Chondrocyte (in vitro differentiated cells): Measurements from ENCODE around the gene EPS8L2. TPM values are rescaled to one million over a fixed set of nuclear protein-coding genes. Genes with fewer than 3 reads are reported as not detected.

Experiments
- DNase-seq: peaks from one replicate; pipeline ENCODE4 v3.0.0; 2021; ENCODE audit warnings: mixed read lengths, low spot score
- H3K27ac Mint-ChIP-seq: one replicate; pipeline ENCODE4 v1.8.0; 2021; ENCODE audit warnings: mild to moderate bottlenecking, moderate library complexity, mixed read lengths; ENCODE audit not compliant: unreplicated experiment
- H3K27me3 Mint-ChIP-seq: 2 replicates; pipeline ENCODE4 v1.8.0; 2021; ENCODE audit warnings: low read depth, mixed read lengths
- H3K36me3 Mint-ChIP-seq: 2 replicates; pipeline ENCODE4 v1.8.0; 2021; ENCODE audit warnings: low read depth, mixed read lengths
- H3K4me1 Mint-ChIP-seq: 2 replicates; pipeline ENCODE4 v1.8.0; 2021; ENCODE audit warnings: low read depth, mild to moderate bottlenecking, mixed read lengths
- H3K4me3 Mint-ChIP-seq: one replicate; pipeline ENCODE4 v1.8.0; 2021; ENCODE audit warnings: mild to moderate bottlenecking, moderate library complexity, mixed read lengths; ENCODE audit not compliant: unreplicated experiment
- H3K9me3 Mint-ChIP-seq: 2 replicates; pipeline ENCODE4 v1.8.0; 2021; ENCODE audit warnings: low read depth, mixed read lengths
- CTCF ChIP-seq: fragments of 200-600 bp; sonication (generic); IDR thresholded peaks from 2 replicates; pipeline ENCODE4 v1.5.0; 2021; ENCODE audit warnings: antibody characterized with exemption, mild to moderate bottlenecking, moderate library complexity
- total RNA-seq: library from RNA; stranded (reverse); gene quantifications from 3 replicates; pipeline ENCODE4 v1.2.1, GENCODE V29; 2021

Gene EPS8L2
- total RNA-seq, 1 donor from 2014 or later, result 51.6 TPM

GRCh38 chr11:773830-774229, 67.8 kb downstream of the EPS8L2 start:
- Mint-ChIP-seq H3K27ac (no peak overlapping the region), H3K9me3 (no peaks in the 10 kb centered on the region), H3K4me3 (no peak overlapping the region), H3K4me1 (peaks cover 21% of the 10 kb centered on the region), H3K27me3 (no peaks in the 10 kb centered on the region), H3K36me3 (no peaks in the 10 kb centered on the region)
- no peak for TF ChIP-seq CTCF
- peak; percentile 86 for DNase-seq

DNA sequence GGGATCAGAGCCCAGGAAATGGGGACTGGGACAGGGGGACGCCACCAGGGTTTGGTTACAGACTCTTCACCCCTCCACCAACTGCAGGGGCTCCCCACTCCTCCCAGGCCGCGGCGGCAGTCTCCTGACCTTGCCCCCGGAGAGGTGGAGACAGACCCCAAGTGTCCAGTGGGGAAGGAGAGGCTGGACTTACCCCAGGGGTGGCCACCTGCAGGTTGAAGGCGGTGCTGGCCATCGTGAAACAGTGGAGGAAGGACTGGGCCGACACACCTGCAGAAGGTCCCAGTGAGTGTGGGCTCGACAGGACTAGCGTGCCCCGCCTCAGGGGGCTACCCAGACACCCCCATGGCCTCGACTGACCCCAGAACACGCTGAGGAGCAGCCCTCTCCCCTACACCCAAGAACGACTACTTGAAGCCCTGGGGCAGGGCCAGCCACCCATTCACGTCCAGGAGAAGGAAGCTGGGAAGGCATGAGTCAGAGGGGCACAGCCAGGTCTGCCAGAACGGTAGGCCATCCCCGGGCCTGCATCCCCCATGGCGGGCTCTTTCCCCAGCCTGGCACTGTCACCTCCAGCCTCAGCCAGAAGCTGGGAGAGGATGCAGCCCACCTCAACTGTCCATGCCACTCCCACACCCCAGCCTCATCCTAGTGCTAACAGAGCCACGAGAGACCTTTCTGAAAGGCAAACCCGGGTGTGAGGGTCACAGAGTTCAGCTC, 69.0 kb downstream of the EPS8L2 start:
- Mint-ChIP-seq H3K4me3 (peak overlapping the region; percentile 83), H3K27me3 (no peaks in the 10 kb centered on the region), H3K27ac (peak overlapping the region; percentile 49), H3K9me3 (no peaks in the 10 kb centered on the region), H3K4me1 (peaks cover 28% of the 10 kb centered on the region), H3K36me3 (no peaks in the 10 kb centered on the region)
- peak; percentile 79 for DNase-seq
- no peak for TF ChIP-seq CTCF

GRCh38 chr11:776263-776560, 70.2 kb downstream of the EPS8L2 start:
- H3K27ac Mint-ChIP-seq, result peak overlapping the region; percentile 89
- H3K27me3 Mint-ChIP-seq, result no peaks in the 10 kb centered on the region
- no peaks in the 10 kb centered on the region for H3K36me3 Mint-ChIP-seq
- peak overlapping the region; percentile 83 for H3K4me3 Mint-ChIP-seq
- H3K9me3 Mint-ChIP-seq, result no peaks in the 10 kb centered on the region
- DNase-seq, result peak; percentile 72
- no peak for TF ChIP-seq CTCF
- H3K4me1 Mint-ChIP-seq, result peaks cover 34% of the 10 kb centered on the region

- H3K36me3 Mint-ChIP-seq, result no peaks in the 10 kb centered on the region
- no peaks in the 10 kb centered on the region for H3K9me3 Mint-ChIP-seq
- H3K4me3 Mint-ChIP-seq, result peak overlapping the region; percentile 83
- H3K27me3 Mint-ChIP-seq, result no peaks in the 10 kb centered on the region
- DNase-seq, result peak; percentile 88
- peaks cover 38% of the 10 kb centered on the region for H3K4me1 Mint-ChIP-seq
- peak overlapping the region; percentile 89 for H3K27ac Mint-ChIP-seq
- no peak for TF ChIP-seq CTCF
Observed at GRCh38 chr11:776561-777287, 70.7 kb downstream of the EPS8L2 start.

Other genes starting within 250 kb of the EPS8L2 start
- gene RNH1, start 199.0 kb upstream of the EPS8L2 start, total RNA-seq, result 146 to 166 TPM (median 161 TPM) in 3 replicates
- gene HRAS, start 170.7 kb upstream of the EPS8L2 start, total RNA-seq, result 65.1 to 77.7 TPM (median 68.0 TPM) in 3 replicates
- gene LRRC56, start 168.7 kb upstream of the EPS8L2 start, total RNA-seq, result 2.6 to 2.9 TPM (median 2.7 TPM) in 3 replicates
- gene LMNTD2, start 145.5 kb upstream of the EPS8L2 start, total RNA-seq, result 3.8 to 6.1 TPM (median 5.5 TPM) in 3 replicates
- 20.0 to 31.3 TPM (median 28.7 TPM) in 3 replicates for gene RASSF7, start 145.3 kb upstream of the EPS8L2 start, total RNA-seq
- 24.6 to 34.1 TPM (median 25.9 TPM) in 3 replicates for gene PHRF1, start 129.8 kb upstream of the EPS8L2 start, total RNA-seq
- 6.5 to 11.4 TPM (median 7.7 TPM) in 3 replicates for gene IRF7, start 90.3 kb upstream of the EPS8L2 start, total RNA-seq
- not detected in 3 replicates for gene CDHR5, start 81.3 kb upstream of the EPS8L2 start, total RNA-seq
- gene SCT, start 79.0 kb upstream of the EPS8L2 start, total RNA-seq, result 0.72 TPM in 1 of 3 replicates, not detected in the others
- gene DRD4, start 69.0 kb upstream of the EPS8L2 start, total RNA-seq, result 0.55 to 1.7 TPM (median 1.00 TPM) in 3 replicates
- 67.6 to 70.4 TPM (median 67.9 TPM) in 3 replicates for gene DEAF1, start 11.0 kb upstream of the EPS8L2 start, total RNA-seq
- 16.9 to 31.3 TPM (median 20.3 TPM) in 3 replicates for gene TMEM80, start 10.4 kb upstream of the EPS8L2 start, total RNA-seq
- 128 to 227 TPM (median 151 TPM) in 3 replicates for gene TALDO1, start 41.2 kb downstream of the EPS8L2 start, total RNA-seq
- 47.2 to 55.0 TPM (median 52.3 TPM) in 3 replicates for gene GATD1, start 71.3 kb downstream of the EPS8L2 start, total RNA-seq
- gene CEND1, start 83.9 kb downstream of the EPS8L2 start, total RNA-seq, result 0.20 to 0.67 TPM (median 0.41 TPM) in 3 replicates
- gene SLC25A22, start 92.0 kb downstream of the EPS8L2 start, total RNA-seq, result 15.6 to 24.4 TPM (median 16.0 TPM) in 3 replicates
- gene PIDD1, start 99.0 kb downstream of the EPS8L2 start, total RNA-seq, result 12.5 to 14.9 TPM (median 12.8 TPM) in 3 replicates
- gene RPLP2, start 103.7 kb downstream of the EPS8L2 start, total RNA-seq, result 1,144 to 1,291 TPM (median 1,171 TPM) in 3 replicates
- 56.0 to 59.1 TPM (median 56.0 TPM) in 3 replicates for gene PNPLA2, start 112.7 kb downstream of the EPS8L2 start, total RNA-seq
- 0.57 to 5.0 TPM (median 1.4 TPM) in 3 replicates for gene CRACR2B, start 121.7 kb downstream of the EPS8L2 start, total RNA-seq
- gene CD151, start 126.7 kb downstream of the EPS8L2 start, total RNA-seq, result 460 to 558 TPM (median 549 TPM) in 3 replicates
- 139 to 173 TPM (median 142 TPM) in 3 replicates for gene POLR2L, start 136.3 kb downstream of the EPS8L2 start, total RNA-seq
- 62.3 to 115 TPM (median 69.2 TPM) in 3 replicates for gene TSPAN4, start 136.6 kb downstream of the EPS8L2 start, total RNA-seq
- gene CHID1, start 204.6 kb downstream of the EPS8L2 start, total RNA-seq, result 87.6 to 115 TPM (median 90.3 TPM) in 3 replicates
- gene AP2A2, start 219.6 kb downstream of the EPS8L2 start, total RNA-seq, result 62.0 to 72.0 TPM (median 69.7 TPM) in 3 replicates